Hepatocyte (in vitro differentiated cells): ENCODE measurements around the gene RAI1. TPM values are rescaled to one million over a fixed set of nuclear protein-coding genes. Genes with fewer than 3 reads are reported as not detected.

Source experiments
- DNase-seq: peaks from one replicate; pipeline ENCODE4 v3.0.0-alpha.2; 2016; ENCODE audit warnings: low spot score
- H2AFZ ChIP-seq: fragments of 200-600 bp; sonication (generic); 2 replicates; pipeline ENCODE4 v1.6.0; 2016; ENCODE audit warnings: antibody characterized with exemption, mild to moderate bottlenecking
- H3K27ac ChIP-seq: fragments of 200-600 bp; sonication (generic); 2 replicates; pipeline ENCODE4 v1.5.1; 2016; ENCODE audit warnings: mild to moderate bottlenecking
- H3K27me3 ChIP-seq: fragments of 200-600 bp; sonication (generic); 2 replicates; pipeline ENCODE4 v1.6.1; 2016
- H3K36me3 ChIP-seq: fragments of 200-600 bp; sonication (generic); replicated peaks from 2 replicates; pipeline ENCODE4 v1.5.1; 2016; ENCODE audit warnings: low read depth; ENCODE audit not compliant: insufficient read depth
- H3K4me1 ChIP-seq: fragments of 200-600 bp; sonication (generic); 2 replicates; pipeline ENCODE4 v1.5.1; 2016; ENCODE audit warnings: mild to moderate bottlenecking, moderate library complexity; ENCODE audit not compliant: insufficient read depth
- H3K4me2 ChIP-seq: fragments of 200-600 bp; sonication (generic); 2 replicates; pipeline ENCODE4 v1.6.0; 2016
- H3K4me3 ChIP-seq: fragments of 200-600 bp; sonication (generic); 2 replicates; pipeline ENCODE4 v1.5.1; 2016; ENCODE audit warnings: mild to moderate bottlenecking
- H3K79me2 ChIP-seq: fragments of 200-600 bp; sonication (generic); 2 replicates; pipeline ENCODE4 v1.6.0; 2017; ENCODE audit warnings: mild to moderate bottlenecking
- H3K9me2 ChIP-seq: fragments of 200-600 bp; sonication (generic); replicated peaks from 2 replicates; pipeline ENCODE4 v1.6.0; 2017; ENCODE audit warnings: mild to moderate bottlenecking; ENCODE audit not compliant: insufficient read depth
- H3K9me3 ChIP-seq: fragments of 200-600 bp; sonication (generic); 2 replicates; pipeline ENCODE4 v1.5.1; 2016; ENCODE audit warnings: low read depth, mild to moderate bottlenecking
- H4K20me1 ChIP-seq: fragments of 200-600 bp; sonication (generic); 2 replicates; pipeline ENCODE4 v1.6.0; 2016; ENCODE audit warnings: mild to moderate bottlenecking; ENCODE audit not compliant: insufficient read depth, poor library complexity, severe bottlenecking
- EZH2 ChIP-seq: fragments of 200-600 bp; sonication (generic); IDR thresholded peaks from 2 replicates; pipeline ENCODE4 v1.6.1; 2016; ENCODE audit warnings: antibody characterized with exemption, mild to moderate bottlenecking, borderline replicate concordance
- EZH2phosphoT487 ChIP-seq: fragments of 200-600 bp; sonication (generic); IDR thresholded peaks from one replicate; pipeline ENCODE4 v1.6.1; 2018; ENCODE audit warnings: antibody characterized with exemption, mild to moderate bottlenecking, low read depth, moderate library complexity; ENCODE audit not compliant: unreplicated experiment, severe bottlenecking
- WGBS: methylation state at CpG from one replicate; pipeline ENCODE4 v1.1.6; 2016; ENCODE audit warnings: low lambda C conversion rate; ENCODE audit errors: missing lambda C conversion rate; 5-methylcytosine and 5-hydroxymethylcytosine counted together
- polyA plus RNA-seq: library from polyadenylated mRNA; unstranded; fragments of >200 nt; fragmentation: Nextera tagmentation; extraction: Ambion mirVana; gene quantifications from 2 replicates; pipeline ENCODE4 v1.2.1, GENCODE V29; 2016
- total RNA-seq: library from RNA; depleted of rRNA; stranded (reverse); fragments of >200 nt; gene quantifications from 2 replicates; pipeline ENCODE4 v1.2.3, GENCODE V29; 2014
- TF ChIP-seq, protein P1 (sequence below): fragments of 200-600 bp; sonication (generic); IDR thresholded peaks from 2 replicates; pipeline ENCODE4 v1.5.1; 2016; ENCODE audit warnings: antibody characterized with exemption, mild to moderate bottlenecking; ENCODE audit not compliant: poor library complexity

RAI1 gene
- total and polyA plus RNA-seq, 2 experiments from 2014 or later, result 20.2 to 23.8 TPM

DNA sequence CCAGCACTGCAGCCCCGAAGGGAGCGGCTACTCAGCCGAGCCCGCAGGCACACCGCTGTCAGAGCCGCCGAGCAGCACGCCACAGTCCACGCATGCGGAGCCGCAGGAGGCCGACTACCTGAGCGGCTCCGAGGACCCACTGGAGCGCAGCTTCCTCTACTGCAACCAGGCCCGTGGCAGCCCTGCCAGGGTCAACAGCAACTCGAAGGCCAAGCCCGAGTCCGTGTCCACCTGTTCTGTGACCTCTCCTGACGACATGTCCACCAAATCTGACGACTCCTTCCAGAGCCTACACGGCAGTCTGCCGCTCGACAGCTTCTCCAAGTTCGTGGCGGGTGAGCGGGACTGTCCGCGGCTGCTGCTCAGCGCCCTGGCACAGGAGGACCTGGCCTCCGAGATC, 113.1 kb downstream of the RAI1 start:
- no peak for DNase-seq
- H4K20me1 ChIP-seq, result peaks cover 73% of the 10 kb centered on the region
- peaks cover 28% of the 10 kb centered on the region for H3K4me1 ChIP-seq
- TF ChIP-seq, protein P1, sequence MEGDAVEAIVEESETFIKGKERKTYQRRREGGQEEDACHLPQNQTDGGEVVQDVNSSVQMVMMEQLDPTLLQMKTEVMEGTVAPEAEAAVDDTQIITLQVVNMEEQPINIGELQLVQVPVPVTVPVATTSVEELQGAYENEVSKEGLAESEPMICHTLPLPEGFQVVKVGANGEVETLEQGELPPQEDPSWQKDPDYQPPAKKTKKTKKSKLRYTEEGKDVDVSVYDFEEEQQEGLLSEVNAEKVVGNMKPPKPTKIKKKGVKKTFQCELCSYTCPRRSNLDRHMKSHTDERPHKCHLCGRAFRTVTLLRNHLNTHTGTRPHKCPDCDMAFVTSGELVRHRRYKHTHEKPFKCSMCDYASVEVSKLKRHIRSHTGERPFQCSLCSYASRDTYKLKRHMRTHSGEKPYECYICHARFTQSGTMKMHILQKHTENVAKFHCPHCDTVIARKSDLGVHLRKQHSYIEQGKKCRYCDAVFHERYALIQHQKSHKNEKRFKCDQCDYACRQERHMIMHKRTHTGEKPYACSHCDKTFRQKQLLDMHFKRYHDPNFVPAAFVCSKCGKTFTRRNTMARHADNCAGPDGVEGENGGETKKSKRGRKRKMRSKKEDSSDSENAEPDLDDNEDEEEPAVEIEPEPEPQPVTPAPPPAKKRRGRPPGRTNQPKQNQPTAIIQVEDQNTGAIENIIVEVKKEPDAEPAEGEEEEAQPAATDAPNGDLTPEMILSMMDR, result no peak
- TF ChIP-seq EZH2phosphoT487 (no peak), EZH2 (no peak)
- no peaks in the 10 kb centered on the region for H3K27me3 ChIP-seq
- H3K36me3 ChIP-seq, result no peaks in the 10 kb centered on the region
- WGBS, result 96% methylated on average over 31 of the region's 31 CpGs
- H3K9me2 ChIP-seq, result no peaks in the 10 kb centered on the region
- H3K4me3 ChIP-seq, result no peak overlapping the region
- H3K9me3 ChIP-seq, result no peaks in the 10 kb centered on the region
- no peak overlapping the region for H3K4me2 ChIP-seq
- no peak overlapping the region for H3K27ac ChIP-seq
- peaks cover 41% of the 10 kb centered on the region for H3K79me2 ChIP-seq
- no peak overlapping the region for H2AFZ ChIP-seq

DNA sequence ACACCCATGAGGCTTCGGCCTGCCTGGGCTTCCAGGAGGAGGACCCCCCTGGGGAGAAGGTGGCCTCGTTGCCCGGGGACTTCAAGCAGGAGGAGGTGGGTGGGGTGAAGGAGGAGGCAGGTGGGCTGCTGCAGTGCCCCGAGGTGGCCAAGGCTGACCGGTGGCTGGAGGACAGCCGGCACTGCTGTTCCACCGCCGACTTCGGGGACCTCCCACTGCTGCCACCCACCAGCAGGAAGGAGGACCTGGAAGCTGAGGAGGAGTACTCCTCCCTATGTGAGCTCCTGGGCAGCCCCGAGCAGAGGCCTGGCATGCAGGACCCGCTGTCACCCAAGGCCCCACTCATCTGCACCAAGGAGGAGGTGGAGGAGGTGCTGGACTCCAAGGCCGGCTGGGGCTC, 114.0 kb downstream of the RAI1 start:
- DNase-seq, result no peak
- Histone ChIP-seq H3K27ac (no peak overlapping the region), H3K27me3 (no peaks in the 10 kb centered on the region), H3K9me3 (no peaks in the 10 kb centered on the region), H4K20me1 (peaks cover 64% of the 10 kb centered on the region), H3K9me2 (no peaks in the 10 kb centered on the region), H3K36me3 (no peaks in the 10 kb centered on the region), H3K4me1 (peaks cover 19% of the 10 kb centered on the region), H2AFZ (no peak overlapping the region), H3K4me2 (no peak overlapping the region), H3K4me3 (no peak overlapping the region), H3K79me2 (peaks cover 32% of the 10 kb centered on the region)
- WGBS, result 99% methylated on average over 10 of the region's 12 CpGs
- TF ChIP-seq, protein P1, result no peak
- TF ChIP-seq EZH2phosphoT487 (no peak), EZH2 (no peak)

DNA sequence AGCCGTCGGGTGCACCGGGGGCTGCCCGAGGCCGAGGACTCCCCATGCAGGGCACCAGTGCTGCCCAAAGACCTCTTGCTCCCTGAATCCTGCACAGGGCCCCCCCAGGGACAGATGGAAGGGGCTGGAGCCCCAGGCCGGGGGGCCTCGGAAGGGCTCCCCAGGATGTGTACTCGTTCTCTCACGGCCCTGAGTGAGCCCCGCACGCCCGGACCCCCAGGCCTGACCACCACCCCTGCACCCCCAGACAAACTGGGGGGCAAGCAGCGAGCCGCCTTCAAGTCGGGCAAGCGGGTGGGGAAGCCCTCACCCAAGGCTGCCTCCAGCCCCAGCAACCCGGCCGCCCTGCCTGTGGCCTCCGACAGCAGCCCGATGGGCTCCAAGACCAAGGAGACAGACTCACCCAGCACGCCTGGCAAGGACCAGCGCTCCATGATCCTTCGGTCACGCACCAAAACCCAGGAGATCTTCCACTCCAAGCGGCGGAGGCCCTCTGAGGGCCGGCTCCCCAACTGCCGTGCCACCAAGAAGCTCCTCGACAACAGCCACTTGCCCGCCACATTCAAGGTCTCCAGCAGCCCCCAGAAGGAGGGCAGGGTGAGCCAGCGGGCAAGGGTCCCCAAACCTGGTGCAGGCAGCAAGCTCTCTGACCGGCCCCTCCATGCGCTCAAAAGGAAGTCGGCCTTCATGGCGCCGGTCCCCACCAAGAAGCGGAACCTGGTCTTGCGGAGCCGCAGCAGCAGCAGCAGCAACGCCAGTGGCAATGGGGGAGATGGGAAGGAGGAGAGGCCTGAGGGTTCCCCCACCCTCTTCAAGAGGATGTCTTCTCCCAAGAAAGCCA, 114.9 kb downstream of the RAI1 start:
- Histone ChIP-seq H4K20me1 (peaks cover 59% of the 10 kb centered on the region), H3K4me3 (no peak overlapping the region), H3K4me1 (peaks cover 18% of the 10 kb centered on the region), H3K27ac (no peak overlapping the region), H3K79me2 (peaks cover 23% of the 10 kb centered on the region), H3K4me2 (no peak overlapping the region), H3K9me2 (no peaks in the 10 kb centered on the region), H3K36me3 (no peaks in the 10 kb centered on the region), H3K9me3 (no peaks in the 10 kb centered on the region), H3K27me3 (no peaks in the 10 kb centered on the region), H2AFZ (no peak overlapping the region)
- 99% methylated on average over 33 of the region's 40 CpGs for WGBS
- TF ChIP-seq EZH2phosphoT487 (no peak), EZH2 (no peak)
- TF ChIP-seq, protein P1, result no peak
- DNase-seq, result no peak

- Histone ChIP-seq H3K9me3 (no peaks in the 10 kb centered on the region), H4K20me1 (peaks cover 53% of the 10 kb centered on the region), H3K9me2 (no peaks in the 10 kb centered on the region), H3K4me2 (no peak overlapping the region), H3K79me2 (peaks cover 17% of the 10 kb centered on the region), H3K27me3 (no peaks in the 10 kb centered on the region), H3K36me3 (no peaks in the 10 kb centered on the region), H2AFZ (no peak overlapping the region), H3K4me1 (peaks cover 15% of the 10 kb centered on the region), H3K4me3 (no peak overlapping the region), H3K27ac (no peak overlapping the region)
- WGBS, result 96% methylated on average over 13 of the region's 13 CpGs
- no peak for TF ChIP-seq EZH2
- TF ChIP-seq EZH2phosphoT487, result no peak
- TF ChIP-seq, protein P1, result no peak
- DNase-seq, result no peak
These were observed 115.5 kb downstream of the RAI1 start for GRCh38 chr17:17796787-17797061.
